Ishikawa (cell line): Measurements from ENCODE around the gene KCNH3.

ENCODE experiments used
- CEBPB ChIP-seq: IDR thresholded peaks from 2 replicates; pipeline ENCODE4 v1.6.1; 2012
- CREB1 ChIP-seq: IDR thresholded peaks from 2 replicates; pipeline ENCODE4 v1.6.1; 2012; ENCODE audit warnings: low read depth
- EGR1 ChIP-seq: IDR thresholded peaks from 2 replicates; pipeline ENCODE4 v1.6.1; 2012
- EP300 ChIP-seq: IDR thresholded peaks from 2 replicates; pipeline ENCODE4 v1.6.1; 2012; ENCODE audit warnings: borderline replicate concordance
- FOXM1 ChIP-seq: IDR thresholded peaks from 2 replicates; pipeline ENCODE4 v1.6.1; 2012; ENCODE audit warnings: low read depth, borderline replicate concordance
- MAX ChIP-seq: IDR thresholded peaks from 2 replicates; pipeline ENCODE4 v1.6.1; 2012
- NFIC ChIP-seq: IDR thresholded peaks from 2 replicates; pipeline ENCODE4 v1.6.1; 2012
- RAD21 ChIP-seq: IDR thresholded peaks from 2 replicates; pipeline ENCODE4 v1.6.1; 2012; ENCODE audit warnings: low read depth
- REST ChIP-seq: IDR thresholded peaks from 2 replicates; pipeline ENCODE4 v1.6.1; 2012; ENCODE audit warnings: low read depth, mild to moderate bottlenecking
- TAF1 ChIP-seq: IDR thresholded peaks from 2 replicates; pipeline ENCODE4 v1.6.1; 2012; ENCODE audit warnings: low read depth, mild to moderate bottlenecking
- TCF12 ChIP-seq: IDR thresholded peaks from 2 replicates; pipeline ENCODE4 v1.6.1; 2012; ENCODE audit warnings: low read depth
- TEAD4 ChIP-seq: IDR thresholded peaks from 2 replicates; pipeline ENCODE4 v1.6.1; 2012
- USF1 ChIP-seq: IDR thresholded peaks from 2 replicates; pipeline ENCODE4 v1.6.1; 2012
- YY1 ChIP-seq: IDR thresholded peaks from 2 replicates; pipeline ENCODE4 v1.6.1; 2012; ENCODE audit warnings: low read depth
- ZBTB7A ChIP-seq: IDR thresholded peaks from 2 replicates; pipeline ENCODE4 v1.6.1; 2012; ENCODE audit warnings: low read depth

The KCNH3 gene

GRCh38 chr12:49588721-49589516 is 50.1 kb downstream of the KCNH3 start:
- TF ChIP-seq EP300 (no peak), RAD21 (no peak), YY1 (no peak), ZBTB7A (no peak), CREB1 (no peak), USF1 (no peak), TAF1 (no peak), REST (no peak), TCF12 (no peak), CEBPB (no peak), EGR1 (no peak; the same call in 1 of the 2 replicates), MAX (no peak), NFIC (no peak), TEAD4 (no peak), FOXM1 (no peak)

- TF ChIP-seq NFIC (no peak), TCF12 (no peak), FOXM1 (no peak), USF1 (no peak), EGR1 (no peak), ZBTB7A (no peak), MAX (no peak), REST (no peak), TAF1 (no peak), TEAD4 (no peak), YY1 (no peak), CEBPB (no peak)
These were observed 59.7 kb downstream of the KCNH3 start for GRCh38 chr12:49598527-49598926.

GRCh38 chr12:49599961-49600360 is 61.1 kb downstream of the KCNH3 start:
- no peak for TF ChIP-seq MAX
- no peak for TF ChIP-seq EP300
- TF ChIP-seq REST: no peak
- TF ChIP-seq TAF1: no peak
- no peak for TF ChIP-seq ZBTB7A
- no peak for TF ChIP-seq EGR1
- no peak for TF ChIP-seq CEBPB
- TF ChIP-seq RAD21: no peak
- TF ChIP-seq FOXM1: no peak
- TF ChIP-seq CREB1: no peak
- TF ChIP-seq USF1: no peak
- no peak for TF ChIP-seq TCF12
- TF ChIP-seq NFIC: no peak
- TF ChIP-seq TEAD4: no peak
- TF ChIP-seq YY1: no peak
